ENCODE measurements around the gene TMEM132D. TPM values are rescaled to one million over a fixed set of nuclear protein-coding genes. Genes with fewer than 3 reads are reported as not detected.

Gene TMEM132D
- total and polyA plus RNA-seq, 2 donors from 2014 or later = 0.13 TPM; not detected in 1

GRCh38 chr12:129765719-129766118 lies 138.1 kb downstream of the TMEM132D start:
- Histone ChIP-seq H3K36me3 (ENCODE audit: control insufficient read depth in 2 of 3, insufficient read depth in 3 of 3, low read length in 3 of 3) (no peaks in the 10 kb centered on the region), H3K4me1 (ENCODE audit: control insufficient read depth in 2 of 3, insufficient read depth in 2 of 3, low read depth in 1 of 3, low read length in 3 of 3) (no peaks in the 10 kb centered on the region), H3K27ac (ENCODE audit: low read depth in 2 of 2, low read length in 2 of 2) (no peak overlapping the region), H3K27me3 (ENCODE audit: control insufficient read depth, insufficient read depth, low read length) (no peaks in the 10 kb centered on the region), H3K4me3 (ENCODE audit: low read length in 3 of 3) (no peak overlapping the region), H3K9me3 (ENCODE audit: control insufficient read depth in 2 of 3, insufficient read depth in 1 of 3, low read length in 3 of 3) (peaks cover 0 to 7% (median 0%) of the 10 kb centered on the region in 3 donors), H3K9ac (ENCODE audit: low read length in 3 of 3) (no peak overlapping the region)
- intact Hi-C loops (cut with DNase I) = no loop called here
- FAIRE-seq (no peak), DNase-seq (no peak)
- TF ChIP-seq CTCF (IDR thresholded peaks at IDR 0.05; ENCODE audit: borderline replicate concordance, extremely low read depth, insufficient read depth) = no peak

GRCh38 chr12:129762436-129762835 lies 141.4 kb downstream of the TMEM132D start:
- peak in 3 of 5 donors; percentile 14 to 70 (median 62) for DNase-seq

DNA sequence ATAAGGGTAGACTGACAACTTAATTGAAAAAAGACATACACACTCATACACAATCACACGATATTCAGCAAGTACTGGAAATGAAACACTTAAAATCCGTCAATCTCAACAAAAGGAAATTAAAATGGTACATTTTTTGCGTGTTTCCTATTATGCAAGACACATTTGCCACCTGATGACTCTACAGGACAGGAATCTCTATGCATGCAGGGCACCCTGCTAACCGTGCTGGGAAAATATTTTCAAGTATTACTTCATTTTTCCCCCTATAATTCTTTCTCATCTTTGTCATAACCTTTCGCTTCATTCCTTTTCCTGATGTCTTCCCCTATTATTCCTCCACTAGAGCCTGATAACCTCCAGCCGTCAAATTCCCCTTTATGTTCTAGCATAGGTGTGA lies 150.2 kb downstream of the TMEM132D start:
- Histone ChIP-seq H3K4me3 (ENCODE audit: low read length in 3 of 3) (no peak overlapping the region), H3K9ac (ENCODE audit: low read length in 3 of 3) (no peak overlapping the region), H3K27me3 (ENCODE audit: control insufficient read depth, insufficient read depth, low read length) (no peaks in the 10 kb centered on the region), H3K4me1 (ENCODE audit: control insufficient read depth in 2 of 3, insufficient read depth in 2 of 3, low read depth in 1 of 3, low read length in 3 of 3) (no peaks in the 10 kb centered on the region), H3K36me3 (ENCODE audit: control insufficient read depth in 2 of 3, insufficient read depth in 3 of 3, low read length in 3 of 3) (no peaks in the 10 kb centered on the region), H3K27ac (ENCODE audit: low read depth in 2 of 2, low read length in 2 of 2) (no peak overlapping the region), H3K9me3 (ENCODE audit: control insufficient read depth in 2 of 3, insufficient read depth in 1 of 3, low read length in 3 of 3) (no peaks in the 10 kb centered on the region)
- DNase-seq (no peak), FAIRE-seq (no peak)
- TF ChIP-seq CTCF (IDR thresholded peaks at IDR 0.05; ENCODE audit: borderline replicate concordance, extremely low read depth, insufficient read depth) = no peak
- intact Hi-C loops (cut with DNase I) = no loop called here

More at GRCh38 chr12:129762436-129762835, 141.4 kb downstream of the TMEM132D start:
- no peak for TF ChIP-seq CTCF (IDR thresholded peaks at IDR 0.05; ENCODE audit: borderline replicate concordance, extremely low read depth, insufficient read depth)
- Histone ChIP-seq H3K4me3 (ENCODE audit: low read length in 3 of 3) (no peak overlapping the region), H3K9ac (ENCODE audit: low read length in 3 of 3) (no peak overlapping the region), H3K36me3 (ENCODE audit: control insufficient read depth in 2 of 3, insufficient read depth in 3 of 3, low read length in 3 of 3) (no peaks in the 10 kb centered on the region), H3K27me3 (ENCODE audit: control insufficient read depth, insufficient read depth, low read length) (no peaks in the 10 kb centered on the region), H3K9me3 (ENCODE audit: control insufficient read depth in 2 of 3, insufficient read depth in 1 of 3, low read length in 3 of 3) (peaks cover 0 to 7% (median 0%) of the 10 kb centered on the region in 3 donors), H3K27ac (ENCODE audit: low read depth in 2 of 2, low read length in 2 of 2) (no peak overlapping the region), H3K4me1 (ENCODE audit: control insufficient read depth in 2 of 3, insufficient read depth in 2 of 3, low read depth in 1 of 3, low read length in 3 of 3) (no peaks in the 10 kb centered on the region)
- intact Hi-C loops (cut with DNase I) = no loop called here
- no peak for FAIRE-seq

DNA sequence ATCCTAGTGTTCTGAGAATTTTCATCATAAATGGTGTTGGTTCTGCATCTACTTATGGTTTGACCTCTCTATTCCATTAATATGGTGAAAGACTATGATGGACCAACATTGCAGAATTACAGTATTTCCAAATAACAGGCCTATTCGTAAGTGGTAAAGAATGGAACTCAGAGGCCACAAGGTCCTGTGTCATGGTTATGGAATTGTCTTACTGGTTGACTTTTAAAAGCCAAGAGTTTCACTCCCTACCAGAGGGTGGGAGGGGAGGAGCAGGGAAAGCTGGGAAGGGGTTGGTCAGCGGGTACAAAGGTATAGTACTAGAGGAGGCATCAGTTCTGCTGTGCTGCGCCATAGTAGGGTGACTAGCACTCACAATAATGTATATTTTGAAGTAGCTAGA lies 153.4 kb downstream of the TMEM132D start:
- H3K4me3 ChIP-seq (ENCODE audit: low read length in 3 of 3) = no peak overlapping the region
- no peak overlapping the region for H3K27ac ChIP-seq (ENCODE audit: low read depth in 2 of 2, low read length in 2 of 2)
- no peak overlapping the region for H3K9ac ChIP-seq (ENCODE audit: low read length in 3 of 3)
- no peaks in the 10 kb centered on the region for H3K36me3 ChIP-seq (ENCODE audit: control insufficient read depth in 2 of 3, insufficient read depth in 3 of 3, low read length in 3 of 3)
- DNase-seq = no peak
- no peak for TF ChIP-seq CTCF (IDR thresholded peaks at IDR 0.05; ENCODE audit: borderline replicate concordance, extremely low read depth, insufficient read depth)
- H3K27me3 ChIP-seq (ENCODE audit: control insufficient read depth, insufficient read depth, low read length) = no peaks in the 10 kb centered on the region
- H3K4me1 ChIP-seq (ENCODE audit: control insufficient read depth in 2 of 3, insufficient read depth in 2 of 3, low read depth in 1 of 3, low read length in 3 of 3) = no peaks in the 10 kb centered on the region
- H3K9me3 ChIP-seq (ENCODE audit: control insufficient read depth in 2 of 3, insufficient read depth in 1 of 3, low read length in 3 of 3) = no peaks in the 10 kb centered on the region
- intact Hi-C loops (cut with DNase I) = no loop called here
- no peak for FAIRE-seq

Measured in kidney (tissue), 14 donors.